Uterus (tissue), 4 donors: ENCODE data around the gene STOML1. TPM values are rescaled to one million over a fixed set of nuclear protein-coding genes. Genes with fewer than 3 reads are reported as not detected.

ENCODE experiments used
- DNase-seq, 2 donors: peaks; one replicate each; pipeline ENCODE4 v3.0.0-alpha.2; 2019 to 2020
- H3K27ac ChIP-seq, 2 donors: fragments of 200-600 bp; sonication (generic); 1 replicate in 1 of 2; 2 replicates in 1 of 2; pipeline ENCODE4 v1.5.1; 2016 to 2018
- H3K27me3 ChIP-seq, 2 donors: fragments of 200-600 bp; sonication (generic); one replicate each; pipeline ENCODE4 v1.5.1; 2018 to 2019; ENCODE audit warnings: control low read depth in 1 of 2
- H3K36me3 ChIP-seq, 2 donors: fragments of 200-600 bp; sonication (generic); one replicate each; pipeline ENCODE4 v1.5.1; 2019; ENCODE audit warnings: control low read depth in 1 of 2
- H3K4me1 ChIP-seq, 2 donors: fragments of 200-600 bp; sonication (generic); one replicate each; pipeline ENCODE4 v1.5.1; 2018 to 2019; ENCODE audit warnings: control low read depth in 1 of 2
- H3K4me3 ChIP-seq, 2 donors: fragments of 200-600 bp; sonication (generic); 1 replicate in 1 of 2; 2 replicates in 1 of 2; pipeline ENCODE4 v1.5.1; 2018 to 2019; ENCODE audit warnings: mild to moderate bottlenecking in 1 of 2
- H3K9me3 ChIP-seq, 2 donors: fragments of 200-600 bp; sonication (generic); one replicate each; pipeline ENCODE4 v1.5.1; 2019; ENCODE audit warnings: control low read depth in 1 of 2
- POLR2A ChIP-seq, 2 donors: fragments of 450-650 bp; IDR thresholded peaks; one replicate each; pipeline ENCODE4 v1.6.1; 2016; ENCODE audit warnings: antibody characterized with exemption in 2 of 2, mild to moderate bottlenecking in 1 of 2, moderate library complexity in 1 of 2
- intact Hi-C: fragments of 100-400 bp; cut with DNase I; formaldehyde crosslinking; loops from one replicate; pipeline ENCODE4 v1.15.1; 2023; ENCODE audit warnings: low total_unique reads
- total RNA-seq, 4 donors: library from RNA; depleted of rRNA in 3 of 4; stranded (reverse); fragments of >200 nt in 3 of 4; gene quantifications; one replicate each; pipeline versions ENCODE4 v1.1.0 to v1.2.4, GENCODE V29; 2014 to 2023
- TF ChIP-seq, protein P1 (sequence below), 4 experiments: fragments of 200-600 bp in 2 of 4; fragments of 450-650 bp in 2 of 4; sonication (generic) in 2 of 4; IDR thresholded peaks; one replicate each; pipeline ENCODE4 v1.5.1; 2016 to 2019; ENCODE audit warnings: antibody characterized with exemption in 4 of 4, mild to moderate bottlenecking in 2 of 4, moderate library complexity in 1 of 4
- donor health status: DM: yes; HTN: yes; CAD: no.

STOML1 gene
- total RNA-seq, 4 donors from 2014 or later, result 4.4 to 16.6 (median 8.3) TPM

DNA sequence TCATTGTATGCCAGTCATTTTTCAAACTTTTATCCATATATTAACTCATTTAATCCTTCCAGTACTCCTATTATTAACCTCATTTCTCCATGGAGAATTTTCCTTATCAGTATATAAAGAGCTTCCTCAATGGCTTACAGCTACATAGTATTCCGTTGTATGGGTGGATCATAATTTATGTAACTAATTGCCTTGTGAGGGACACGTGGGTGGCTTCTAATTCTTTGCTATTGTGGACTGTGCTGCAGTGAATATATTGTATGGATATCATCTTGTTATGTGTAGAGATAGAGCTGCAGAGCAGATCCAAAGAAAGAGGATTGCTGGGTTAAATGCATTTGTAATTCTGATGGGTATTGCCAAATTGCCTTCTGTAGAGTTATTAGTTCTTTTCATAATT is 27.6 kb upstream of the STOML1 start:
- intact Hi-C loops, result no loop called here

DNA sequence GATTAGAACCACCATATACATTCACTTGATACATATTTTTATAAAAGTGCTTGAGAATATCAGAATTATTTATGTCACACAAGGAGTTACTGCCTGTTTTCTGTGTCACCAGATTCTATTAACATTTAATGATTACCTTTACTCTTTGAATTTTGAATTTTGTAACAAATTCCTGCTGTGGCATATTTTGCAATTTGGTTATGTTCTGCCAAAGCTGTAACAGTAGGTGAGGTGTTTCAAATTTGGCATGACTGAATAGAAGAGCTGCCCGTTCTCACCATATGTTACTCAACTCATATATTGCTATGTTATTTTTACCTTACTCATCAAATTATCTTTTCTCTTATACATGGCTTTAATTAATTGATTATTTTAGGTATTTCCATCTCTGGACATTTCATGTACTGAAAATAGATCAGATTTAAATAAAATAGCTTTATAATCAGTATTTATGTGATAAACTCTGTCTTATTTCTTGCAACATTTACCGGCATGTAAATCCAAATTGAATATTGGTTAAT is 21.3 kb upstream of the STOML1 start:
- H3K4me3 ChIP-seq, result no peak overlapping the region
- H3K36me3 ChIP-seq, result no peaks in the 10 kb centered on the region
- intact Hi-C loops, result no loop called here
- no peaks in the 10 kb centered on the region for H3K27me3 ChIP-seq
- H3K9me3 ChIP-seq, result no peaks in the 10 kb centered on the region
- DNase-seq, result no peak
- peak overlapping the region; percentile 19 to 84 for H3K27ac ChIP-seq
- H3K4me1 ChIP-seq, result peaks cover 6 to 10% of the 10 kb centered on the region in 2 donors
- TF ChIP-seq, protein P1, sequence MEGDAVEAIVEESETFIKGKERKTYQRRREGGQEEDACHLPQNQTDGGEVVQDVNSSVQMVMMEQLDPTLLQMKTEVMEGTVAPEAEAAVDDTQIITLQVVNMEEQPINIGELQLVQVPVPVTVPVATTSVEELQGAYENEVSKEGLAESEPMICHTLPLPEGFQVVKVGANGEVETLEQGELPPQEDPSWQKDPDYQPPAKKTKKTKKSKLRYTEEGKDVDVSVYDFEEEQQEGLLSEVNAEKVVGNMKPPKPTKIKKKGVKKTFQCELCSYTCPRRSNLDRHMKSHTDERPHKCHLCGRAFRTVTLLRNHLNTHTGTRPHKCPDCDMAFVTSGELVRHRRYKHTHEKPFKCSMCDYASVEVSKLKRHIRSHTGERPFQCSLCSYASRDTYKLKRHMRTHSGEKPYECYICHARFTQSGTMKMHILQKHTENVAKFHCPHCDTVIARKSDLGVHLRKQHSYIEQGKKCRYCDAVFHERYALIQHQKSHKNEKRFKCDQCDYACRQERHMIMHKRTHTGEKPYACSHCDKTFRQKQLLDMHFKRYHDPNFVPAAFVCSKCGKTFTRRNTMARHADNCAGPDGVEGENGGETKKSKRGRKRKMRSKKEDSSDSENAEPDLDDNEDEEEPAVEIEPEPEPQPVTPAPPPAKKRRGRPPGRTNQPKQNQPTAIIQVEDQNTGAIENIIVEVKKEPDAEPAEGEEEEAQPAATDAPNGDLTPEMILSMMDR (IDR thresholded peaks at IDR 0.05), result no peak
- no peak for TF ChIP-seq POLR2A (IDR thresholded peaks at IDR 0.05)

More for the DNA sequence above, 27.6 kb upstream of the STOML1 start:
- H3K27me3 ChIP-seq, result no peaks in the 10 kb centered on the region
- TF ChIP-seq, protein P1 (IDR thresholded peaks at IDR 0.05), result no peak
- no peak for TF ChIP-seq POLR2A (IDR thresholded peaks at IDR 0.05)
- no peaks in the 10 kb centered on the region for H3K4me1 ChIP-seq
- no peak overlapping the region for H3K27ac ChIP-seq
- H3K9me3 ChIP-seq, result no peaks in the 10 kb centered on the region
- H3K4me3 ChIP-seq, result no peak overlapping the region
- no peaks in the 10 kb centered on the region for H3K36me3 ChIP-seq
- DNase-seq, result no peak

DNA sequence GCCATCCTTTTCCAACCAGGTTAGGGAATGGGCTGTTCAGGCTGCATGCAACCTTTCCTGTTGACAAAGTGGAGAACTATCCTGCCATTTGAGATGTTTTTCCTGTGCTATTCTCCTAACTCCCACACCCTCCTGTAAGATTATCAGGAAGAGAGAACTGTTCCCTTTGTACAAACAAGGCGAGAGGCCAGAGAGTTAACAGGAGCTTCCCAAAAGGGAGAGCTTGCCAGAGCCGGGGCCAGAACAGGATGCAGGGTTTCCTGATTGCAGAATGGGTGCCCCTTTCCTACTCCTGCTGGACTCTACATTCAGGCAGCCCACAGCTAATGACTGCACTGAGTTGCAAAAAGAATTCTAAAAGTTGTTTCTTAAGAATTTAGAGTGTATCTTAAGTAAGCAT is 19.5 kb upstream of the STOML1 start:
- no peaks in the 10 kb centered on the region for H3K36me3 ChIP-seq
- intact Hi-C loops, result no loop called here
- no peaks in the 10 kb centered on the region for H3K27me3 ChIP-seq
- H3K4me3 ChIP-seq, result no peak overlapping the region
- peak; percentile 63 to 83 for DNase-seq
- peaks cover 15 to 18% of the 10 kb centered on the region in 2 donors for H3K4me1 ChIP-seq
- H3K9me3 ChIP-seq, result no peaks in the 10 kb centered on the region
- peak overlapping the region; percentile 84 to 89 for H3K27ac ChIP-seq
- no peak for TF ChIP-seq POLR2A (IDR thresholded peaks at IDR 0.05)
- TF ChIP-seq, protein P1 (IDR thresholded peaks at IDR 0.05), result no peak

DNA sequence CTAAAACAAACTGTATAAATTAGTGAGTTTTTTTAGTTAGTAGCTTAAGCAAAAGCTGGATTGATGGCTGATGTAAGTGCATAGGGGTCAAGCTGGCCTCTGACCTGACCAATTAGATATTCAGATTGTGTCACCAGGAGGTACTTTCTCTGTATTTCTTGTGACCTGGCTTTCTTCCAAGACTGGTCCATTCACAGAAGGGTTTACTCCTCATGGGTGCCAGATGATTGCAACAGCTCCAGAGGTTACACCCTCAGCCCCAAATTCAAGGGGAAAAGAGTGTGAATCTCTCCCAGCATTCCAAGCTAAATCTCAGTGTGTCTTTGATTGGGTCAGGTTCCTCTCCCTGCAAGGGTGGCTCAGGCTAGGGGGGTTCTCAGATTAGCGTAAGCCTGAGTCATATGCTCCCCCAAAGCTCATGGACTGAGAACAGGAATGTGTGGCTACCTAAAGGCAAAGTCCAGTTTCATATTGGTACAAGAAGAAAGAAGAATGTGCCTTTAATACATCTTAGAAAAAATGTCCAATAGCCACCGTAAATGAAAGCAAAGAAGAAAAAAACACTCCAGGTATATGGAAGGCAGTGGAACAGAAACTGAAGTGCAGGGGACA is 18.9 kb upstream of the STOML1 start:
- intact Hi-C loops, result no loop called here

DNA sequence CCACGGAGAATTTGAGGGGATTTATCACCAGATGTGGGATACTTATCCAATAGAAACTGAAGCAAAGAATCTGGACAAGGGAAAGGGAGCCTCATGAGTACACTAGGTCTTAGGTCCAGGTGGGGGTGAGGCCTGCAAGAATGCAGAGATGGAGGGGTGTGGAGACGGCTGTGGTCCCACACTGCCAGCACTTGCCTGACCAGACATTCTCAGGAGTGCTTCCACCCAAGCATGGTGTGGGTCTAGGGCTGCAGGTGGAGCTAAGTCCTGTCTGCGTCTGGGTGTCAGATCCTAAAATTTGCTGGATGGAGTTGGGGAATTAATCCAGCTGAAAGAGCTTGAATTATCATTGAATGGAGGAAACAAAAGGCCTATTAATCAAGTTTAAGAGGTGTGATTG is 16.8 kb upstream of the STOML1 start:
- Histone ChIP-seq H3K4me3 (no peak overlapping the region), H3K27me3 (no peaks in the 10 kb centered on the region), H3K27ac (peak overlapping the region; percentile 84 to 89), H3K36me3 (no peaks in the 10 kb centered on the region), H3K9me3 (no peaks in the 10 kb centered on the region), H3K4me1 (peaks cover 19 to 24% of the 10 kb centered on the region in 2 donors)
- no peak for DNase-seq
- no peak for TF ChIP-seq POLR2A (IDR thresholded peaks at IDR 0.05)
- TF ChIP-seq, protein P1 (IDR thresholded peaks at IDR 0.05), result no peak
- intact Hi-C loops, result no loop called here

More for the DNA sequence above, 18.9 kb upstream of the STOML1 start:
- Histone ChIP-seq H3K4me1 (peaks cover 18 to 19% of the 10 kb centered on the region in 2 donors), H3K9me3 (no peaks in the 10 kb centered on the region), H3K4me3 (no peak overlapping the region), H3K36me3 (no peaks in the 10 kb centered on the region), H3K27me3 (no peaks in the 10 kb centered on the region), H3K27ac (peak overlapping the region; percentile 84 to 89)
- TF ChIP-seq, protein P1 (IDR thresholded peaks at IDR 0.05), result no peak
- TF ChIP-seq POLR2A (IDR thresholded peaks at IDR 0.05), result no peak
- DNase-seq, result no peak
